Endometrium (tissue), 2 donors: Measurements from ENCODE around the gene GINS1.
"Not testable (repeated sequence)": the region's sequence is repeated elsewhere in the genome, so short reads cannot be mapped to it uniquely, and the experiment has no call there.

Experiments
- FAIRE-seq: peaks from 2 replicates; lab custom pipeline; 2012; peaks lifted over from hg19 to GRCh38; lab: Jason Lieb, UNC
- donor health status: control.
- donor health status: control.

Gene GINS1

DNA sequence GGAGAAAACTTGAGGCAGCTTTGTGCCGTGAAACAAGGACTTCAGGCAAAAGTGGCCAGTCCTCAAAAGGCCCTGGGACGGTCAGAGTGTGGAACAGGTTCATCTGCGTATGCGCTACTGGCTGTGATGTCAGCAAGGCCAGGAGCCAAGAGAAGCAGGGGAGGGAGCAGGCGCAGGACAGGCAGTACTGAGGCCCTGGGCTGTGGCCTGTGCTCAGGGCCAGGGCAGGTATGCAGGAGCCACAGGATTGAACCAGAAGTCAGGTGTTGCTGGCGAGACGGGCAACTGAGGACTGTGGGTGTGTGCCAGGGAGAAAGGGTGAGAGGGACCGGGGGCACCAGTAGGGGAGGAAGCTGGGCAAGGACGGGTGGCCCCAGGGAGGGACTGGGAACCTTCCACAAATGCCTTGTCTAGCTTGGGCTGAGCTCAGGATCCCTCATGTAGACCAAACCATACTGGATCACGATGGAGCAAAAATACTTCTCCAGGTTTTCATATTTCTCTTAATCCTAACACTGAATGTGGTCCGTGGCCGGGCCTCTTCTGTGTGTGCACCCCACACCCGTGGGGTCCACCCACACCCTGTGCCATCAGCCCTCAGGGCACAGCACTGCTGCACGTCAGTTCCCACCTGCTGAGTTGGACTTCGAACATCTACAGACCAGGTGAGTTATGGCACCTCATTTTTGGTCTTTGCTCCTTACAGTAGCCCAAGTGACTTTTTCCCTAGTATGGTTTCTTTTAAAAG is 46.9 kb downstream of the GINS1 start:
- FAIRE-seq, result no peak

DNA sequence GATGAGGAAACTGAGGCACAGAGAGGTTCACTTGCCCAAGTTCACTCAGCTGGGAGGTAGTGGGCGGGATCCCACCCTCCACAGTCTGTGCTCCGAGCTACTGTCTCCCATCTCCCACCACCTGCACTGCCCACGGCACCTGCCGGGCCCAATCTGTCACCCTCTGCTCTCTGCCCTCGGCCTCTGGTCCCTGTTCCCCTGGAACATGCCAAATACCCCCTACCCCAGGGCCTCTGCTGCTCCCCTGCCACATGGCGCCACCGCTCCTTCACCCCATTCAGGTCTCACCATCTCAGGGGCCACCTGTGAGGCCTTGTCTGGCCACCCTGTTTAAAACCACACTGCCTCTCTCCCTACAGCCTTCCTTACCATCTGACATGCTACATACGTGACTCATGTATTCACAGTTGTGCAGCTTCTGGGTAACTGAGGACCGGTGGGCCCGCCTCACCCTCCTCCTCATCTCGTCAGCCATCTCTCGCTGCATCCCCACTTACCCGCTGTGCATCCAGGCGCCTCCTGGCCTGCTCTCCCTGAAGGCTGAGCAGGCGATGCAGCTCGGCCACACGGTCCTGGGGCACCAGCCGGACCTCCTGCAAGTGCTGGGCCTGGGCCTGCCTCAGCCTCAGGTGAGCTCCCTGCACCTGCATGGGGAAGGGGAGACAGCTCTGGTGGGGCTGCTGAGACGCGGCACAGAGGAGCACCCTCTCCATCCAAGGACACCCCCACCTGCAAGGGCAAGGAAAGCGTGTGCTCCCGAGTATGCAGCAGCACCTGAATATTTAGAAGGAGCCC is 50.6 kb downstream of the GINS1 start:
- FAIRE-seq, result no peak

DNA sequence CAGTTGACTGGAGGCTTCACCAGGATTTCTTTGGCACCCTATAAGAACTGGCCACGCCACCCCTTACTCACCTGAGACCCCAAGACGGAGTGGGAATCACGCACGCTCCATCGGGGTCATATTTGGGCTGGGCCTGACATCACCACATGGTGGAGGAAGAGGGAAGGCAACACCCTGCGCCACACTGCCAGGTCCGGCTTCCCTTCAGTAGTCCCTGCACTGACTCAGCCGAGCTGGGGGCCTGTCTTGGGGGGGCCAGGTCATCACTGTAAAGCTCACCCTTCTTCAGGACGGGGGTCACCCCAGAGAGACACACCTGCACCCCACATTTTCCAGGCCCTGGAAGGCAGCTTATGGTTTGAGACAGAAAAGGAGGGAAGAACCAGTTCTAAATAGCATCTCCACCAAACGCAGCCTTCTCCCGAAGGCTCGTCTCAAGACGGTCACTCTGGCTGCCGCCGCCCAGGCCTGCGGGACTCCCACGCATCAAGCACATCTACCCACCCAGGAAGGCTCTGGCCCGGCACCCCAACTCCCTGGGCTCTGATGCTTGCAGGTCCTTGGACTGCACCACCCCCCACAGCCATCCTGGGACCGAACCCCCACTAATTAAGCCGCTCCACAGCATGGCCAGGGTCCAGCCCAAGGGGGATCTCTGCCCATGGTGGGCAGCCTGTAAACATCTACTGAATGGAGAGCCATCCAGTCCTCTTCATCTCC is 51.8 kb downstream of the GINS1 start:
- no peak for FAIRE-seq

DNA sequence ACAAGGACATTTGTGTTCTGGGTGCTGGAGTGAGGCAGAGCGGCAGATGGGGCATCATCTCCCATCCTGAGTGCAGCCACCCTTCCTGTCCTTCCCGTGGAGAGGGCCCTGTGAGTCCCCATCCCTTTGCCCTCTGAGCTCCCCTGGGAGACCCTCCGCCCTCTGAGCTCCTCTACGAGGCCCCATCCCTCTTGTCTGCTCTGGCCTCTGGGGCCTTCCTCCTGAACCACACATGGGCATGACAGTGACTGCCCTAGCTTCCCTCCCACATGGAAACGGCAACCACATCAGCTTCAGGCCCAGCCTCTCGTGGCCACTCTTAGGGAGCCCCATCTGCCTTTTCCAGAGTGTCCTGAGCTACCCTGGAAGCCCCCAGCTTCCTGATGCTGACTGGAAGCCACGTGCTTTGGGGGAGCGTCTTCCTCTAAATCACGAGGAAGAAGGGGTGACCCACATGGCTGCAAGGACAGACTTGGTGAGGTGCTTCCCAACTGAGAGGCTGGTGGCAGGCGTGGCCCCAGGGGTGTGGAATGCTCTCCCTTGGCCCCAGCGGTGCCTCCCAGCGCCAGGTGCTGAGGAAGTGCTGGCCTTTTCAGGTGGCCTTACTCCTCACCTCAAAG is 52.6 kb downstream of the GINS1 start:
- no peak for FAIRE-seq

DNA sequence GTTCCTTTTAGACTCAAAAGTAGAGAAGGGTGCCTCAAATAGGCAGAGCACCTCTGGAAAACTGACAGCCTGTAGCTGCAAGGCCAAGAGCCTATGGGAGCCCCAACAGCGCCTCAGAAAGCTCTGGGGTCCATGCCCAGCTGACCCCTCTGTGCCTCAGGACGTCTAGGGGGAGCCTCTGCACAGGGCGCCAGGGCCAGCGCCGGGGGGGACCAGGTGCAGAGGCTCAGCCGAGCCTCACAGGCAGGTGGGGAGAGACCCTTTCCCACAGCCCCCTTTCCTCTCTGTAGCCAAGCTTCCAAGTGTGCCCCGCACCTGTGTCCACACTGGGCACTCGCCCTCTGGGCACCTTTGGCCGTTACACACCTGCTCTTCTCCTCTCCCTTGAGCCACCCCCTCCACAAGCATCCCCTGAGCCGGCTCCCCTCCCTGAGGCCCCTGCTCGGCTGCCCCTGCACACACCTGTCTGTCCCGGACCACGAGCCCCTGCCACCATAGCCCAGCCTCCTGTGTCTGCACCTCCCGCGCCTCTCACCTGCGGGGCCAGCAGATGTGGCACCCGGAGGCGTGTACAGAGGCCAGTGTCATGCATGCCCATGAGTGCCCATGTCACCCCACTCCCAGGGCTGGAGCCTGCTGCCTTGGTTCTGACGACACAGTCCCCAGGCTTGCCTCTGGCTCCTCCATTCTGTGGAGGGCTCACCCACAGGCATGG is 53.2 kb downstream of the GINS1 start:
- FAIRE-seq, result no peak

DNA sequence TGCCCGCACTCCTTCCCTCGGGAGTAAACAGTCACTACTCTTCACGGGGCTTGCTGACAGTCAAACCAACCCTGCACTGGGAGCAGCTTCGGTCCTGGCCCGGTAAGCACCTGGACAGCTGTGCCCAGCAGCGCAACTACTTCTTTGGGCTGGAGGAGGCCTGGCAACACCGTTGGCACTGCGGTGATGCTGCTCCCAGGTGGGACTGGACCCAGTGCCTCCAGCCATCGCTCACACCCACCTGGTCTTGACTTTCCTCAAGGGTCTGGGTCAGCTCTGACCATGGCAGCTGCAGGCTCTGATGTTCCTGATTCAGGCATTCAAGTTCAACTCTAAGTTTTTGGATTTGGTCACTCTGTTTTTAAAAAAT is 53.8 kb downstream of the GINS1 start:
- no peak for FAIRE-seq

DNA sequence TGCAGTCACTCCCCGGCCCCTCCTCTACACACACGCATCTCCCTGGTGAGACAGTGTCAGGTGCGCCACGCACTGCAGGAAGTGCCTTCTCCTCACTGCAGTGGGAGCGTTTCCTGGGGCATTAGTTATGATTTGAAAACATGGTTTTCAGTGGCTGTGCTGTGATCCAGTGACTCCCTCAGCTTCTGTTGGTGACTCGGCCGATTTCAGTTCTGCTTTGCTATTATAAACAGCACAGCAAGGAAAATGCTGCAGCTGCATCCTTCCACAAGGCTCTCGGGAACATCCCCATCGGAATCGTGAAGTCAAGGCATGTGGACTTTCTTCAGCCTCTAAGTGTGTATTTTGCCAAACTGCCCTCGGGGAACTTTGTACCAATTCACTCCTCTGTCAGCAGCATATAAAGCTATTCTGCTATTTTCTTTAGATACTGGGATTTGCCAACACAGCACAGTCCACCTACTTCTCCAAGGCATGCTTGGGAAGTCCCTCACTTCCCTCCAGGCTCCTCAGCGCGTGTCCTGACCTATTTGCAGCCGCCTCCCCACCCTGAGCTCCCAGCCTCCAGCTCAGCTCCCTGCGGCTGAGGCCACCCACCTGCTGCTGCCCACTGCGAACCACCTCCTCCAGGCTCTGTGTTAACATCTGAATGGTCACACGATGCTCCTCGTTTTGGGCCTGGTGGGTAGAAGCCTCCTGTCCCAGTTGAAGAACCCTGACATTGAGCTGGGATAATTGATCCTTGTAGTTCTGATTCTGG is 54.5 kb downstream of the GINS1 start:
- no peak for FAIRE-seq

DNA sequence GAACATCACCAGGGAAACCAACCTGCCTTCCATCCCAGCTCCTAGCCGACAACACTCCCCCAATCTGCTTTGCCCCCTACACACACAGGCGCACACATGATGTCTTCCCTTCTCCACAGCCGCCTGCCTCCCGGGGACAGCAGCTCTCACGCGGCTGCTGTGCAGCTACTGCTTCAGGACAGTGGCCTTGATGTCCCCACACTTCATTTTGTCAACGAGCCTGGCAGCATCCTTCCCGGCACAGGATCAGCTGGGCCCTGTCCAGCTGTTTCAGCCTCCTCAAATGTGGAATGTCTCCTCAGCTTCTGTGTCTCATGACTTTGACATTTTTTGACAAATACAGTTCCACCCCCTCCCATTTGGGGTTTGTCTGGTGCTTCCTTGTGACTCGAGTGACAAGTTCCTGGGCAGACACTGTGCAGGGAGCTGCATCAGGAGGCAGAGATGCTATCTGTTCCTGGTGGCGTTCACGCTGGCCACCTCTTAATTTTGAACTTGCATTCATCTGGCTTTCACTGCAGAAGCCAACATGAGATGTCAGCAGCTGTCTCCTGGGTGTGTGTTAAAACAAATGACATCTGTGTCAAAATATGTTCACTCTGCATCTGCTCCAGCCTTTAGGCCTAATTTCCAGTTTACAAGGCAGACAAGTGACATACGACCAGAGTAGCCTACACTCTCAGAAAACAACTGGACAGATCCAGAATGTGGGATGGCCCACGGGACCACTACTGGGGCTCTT is 57.2 kb downstream of the GINS1 start:
- FAIRE-seq, result no peak

DNA sequence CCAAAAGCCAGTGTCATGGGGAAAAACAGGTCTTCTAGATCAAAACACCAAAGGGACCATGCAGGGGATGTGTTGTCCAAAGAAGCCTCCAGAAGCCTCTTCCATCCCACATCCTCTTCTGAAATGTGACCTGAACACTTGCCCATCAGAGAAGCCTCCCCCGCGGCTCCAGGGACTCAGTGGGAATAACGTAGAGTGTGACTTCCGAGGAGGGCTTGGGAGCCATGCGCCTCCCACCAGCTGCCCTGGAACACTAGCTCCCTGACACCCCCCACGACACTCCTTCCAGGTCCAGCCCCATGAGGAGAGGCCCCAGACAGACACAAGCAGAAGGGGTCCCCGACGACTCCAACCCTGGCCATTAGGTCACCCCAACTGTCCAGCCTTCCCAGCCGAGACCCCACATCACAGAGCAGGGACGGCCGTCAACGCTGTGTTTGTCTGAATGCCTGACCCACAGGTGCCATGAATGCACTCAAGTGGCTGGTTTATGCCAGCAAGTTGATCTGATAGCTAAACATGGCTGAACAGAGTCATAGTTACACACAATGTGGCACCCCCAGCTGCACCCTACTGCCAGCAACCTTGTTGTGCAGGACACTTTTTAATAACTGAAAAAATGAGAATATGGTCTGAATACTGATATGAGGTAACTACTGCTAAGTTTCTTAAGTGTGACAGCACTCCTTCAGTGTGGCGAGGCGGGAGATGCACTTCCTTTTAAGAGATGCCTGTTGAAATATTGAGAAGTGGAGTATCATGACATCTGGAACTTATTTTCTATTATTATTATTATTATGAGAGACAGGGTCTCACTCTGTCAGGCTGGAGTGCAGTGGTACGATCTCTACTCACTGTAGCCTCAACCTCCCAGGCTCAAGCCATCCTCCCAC is 58.0 kb downstream of the GINS1 start:
- no peak for FAIRE-seq

DNA sequence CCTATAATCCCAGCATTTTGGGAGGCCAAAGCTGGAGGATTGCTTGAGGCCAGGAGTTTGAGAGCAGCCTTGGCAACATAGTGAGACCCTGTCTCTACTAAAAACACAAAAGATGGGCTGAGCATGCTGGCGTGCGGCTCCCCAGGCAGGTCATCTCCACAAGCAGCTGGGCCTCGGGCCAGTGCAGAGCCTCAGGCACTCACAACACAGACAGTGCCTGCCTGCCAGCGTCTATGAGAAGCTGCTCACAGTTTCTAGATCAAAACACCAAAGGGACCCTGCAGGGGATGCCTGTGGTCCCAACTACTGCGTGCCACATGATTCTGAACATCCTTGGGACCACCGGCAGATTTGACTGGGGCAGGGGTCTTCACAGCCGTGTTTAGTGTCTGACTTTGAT is 59.4 kb downstream of the GINS1 start:
- no peak for FAIRE-seq

DNA sequence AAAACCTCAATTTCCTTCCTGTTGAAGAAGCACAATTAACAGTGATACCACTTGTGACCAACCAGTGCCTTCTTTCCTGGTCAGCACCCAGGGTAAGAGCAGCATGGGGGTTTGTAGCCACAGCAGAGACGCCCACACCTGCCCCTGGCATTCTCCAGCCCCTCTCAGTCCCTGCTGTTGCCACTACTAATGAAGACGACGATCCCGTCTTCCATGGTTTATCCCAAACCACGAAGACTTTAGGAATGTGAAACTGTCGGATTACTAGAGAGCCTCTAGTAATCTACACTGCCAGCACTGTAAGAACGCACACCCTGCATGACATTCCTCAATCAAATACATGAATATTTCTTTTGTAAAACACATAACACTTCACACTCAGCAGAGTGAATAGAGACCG is 60.0 kb downstream of the GINS1 start:
- FAIRE-seq, result no peak

DNA sequence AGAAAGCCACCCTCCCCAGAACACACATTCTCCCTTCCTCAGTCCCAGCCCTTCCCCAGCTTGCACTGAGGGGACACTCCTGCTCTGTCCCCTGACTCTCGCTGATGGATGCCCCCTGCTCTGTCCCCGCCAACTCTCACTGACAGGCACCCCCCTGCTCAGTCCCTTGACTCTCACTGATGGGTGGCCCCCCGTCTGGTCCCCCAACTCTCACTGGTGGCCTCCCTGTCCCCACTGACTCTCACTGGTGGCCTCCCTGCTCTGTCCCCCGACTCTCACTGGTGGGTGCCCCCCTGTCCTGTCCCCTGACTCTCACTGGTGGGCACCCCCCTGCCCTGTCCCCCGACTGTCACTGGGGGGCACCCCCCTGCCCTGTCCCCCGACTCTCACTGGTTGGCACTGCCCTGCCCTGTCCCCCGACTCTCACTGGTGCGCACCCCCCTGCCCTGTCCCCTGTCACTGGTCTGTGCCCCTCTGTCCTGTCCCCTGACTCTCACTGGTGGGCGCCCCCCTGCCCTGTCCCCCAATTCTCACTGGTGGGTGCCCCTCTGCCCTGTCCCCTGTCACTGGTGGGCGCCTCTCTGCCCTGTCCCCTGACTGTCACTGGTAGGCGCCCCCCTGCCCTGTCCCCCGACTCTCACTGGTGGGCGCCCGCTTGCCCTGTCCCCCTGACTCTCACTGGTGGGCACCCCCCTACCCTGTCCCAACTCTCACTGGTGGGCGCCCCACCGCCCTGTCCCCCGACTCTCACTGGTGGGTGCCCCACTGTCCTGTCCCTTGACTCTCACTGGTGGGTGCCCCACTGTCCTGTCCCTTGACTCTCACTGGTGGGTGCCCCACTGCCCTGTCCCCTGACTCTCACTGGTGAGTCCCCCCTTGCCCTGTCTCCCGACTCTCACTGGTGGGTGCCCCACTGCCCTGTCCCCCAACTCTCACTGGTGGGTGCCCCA is 60.9 kb downstream of the GINS1 start:
- FAIRE-seq, result no peak

DNA sequence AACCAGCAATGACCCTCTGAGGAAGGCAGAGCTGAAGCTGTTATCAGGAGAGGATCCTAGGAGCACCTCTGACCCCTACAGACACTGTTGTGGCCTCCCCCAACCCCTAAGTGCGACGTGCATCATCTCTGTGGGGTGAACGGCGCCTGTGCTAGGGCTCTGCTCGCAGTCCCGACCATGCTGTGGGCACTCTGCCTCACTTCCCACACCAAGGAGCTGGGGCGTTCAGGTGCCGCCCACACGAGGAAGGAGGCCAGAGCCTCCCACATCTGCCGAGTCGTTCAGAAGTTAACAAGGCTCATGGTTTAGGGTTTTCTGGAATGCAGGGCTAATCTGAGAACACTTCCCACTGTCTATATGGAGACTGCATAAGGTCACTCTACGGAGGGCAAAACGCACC is 62.1 kb downstream of the GINS1 start:
- FAIRE-seq, result no peak

DNA sequence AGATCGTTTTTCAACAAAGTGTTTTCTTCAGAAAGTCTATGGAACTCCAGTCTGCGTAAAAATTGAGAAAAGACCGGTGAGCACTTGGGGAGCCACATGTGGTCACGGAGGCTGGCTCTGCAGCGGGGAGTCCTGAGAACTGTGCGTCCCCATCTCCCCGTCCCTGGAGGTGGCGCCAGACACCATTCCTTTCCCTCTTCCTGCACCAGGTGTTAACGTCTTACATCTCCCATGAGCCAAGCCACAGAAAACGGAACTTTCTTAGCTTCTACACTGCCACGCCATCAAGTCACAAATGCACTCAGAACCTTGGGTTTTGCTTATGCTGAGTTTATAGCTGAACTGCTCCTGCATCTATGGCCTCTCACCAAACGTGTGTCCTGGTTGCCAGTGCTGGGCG is 62.6 kb downstream of the GINS1 start:
- FAIRE-seq, result no peak

DNA sequence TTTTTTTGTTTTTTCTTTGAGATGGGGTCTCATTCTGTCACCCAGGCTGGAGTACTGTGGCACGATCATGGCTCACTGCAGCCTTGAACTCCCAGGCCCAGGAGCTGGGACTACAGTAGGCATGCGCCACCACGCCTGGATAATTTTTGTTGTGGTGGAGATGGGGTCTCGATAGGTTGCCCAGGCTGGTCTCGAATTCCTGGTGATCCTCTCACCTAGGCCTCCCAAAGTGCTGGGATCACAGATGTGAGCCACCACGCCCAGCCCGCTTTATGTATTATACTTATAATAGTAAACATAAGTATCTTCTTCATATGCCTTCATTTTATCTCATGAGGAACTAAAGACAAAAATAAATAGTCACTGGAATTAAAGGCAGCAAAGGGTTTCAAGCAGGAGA is 63.5 kb downstream of the GINS1 start:
- FAIRE-seq, result no peak

DNA sequence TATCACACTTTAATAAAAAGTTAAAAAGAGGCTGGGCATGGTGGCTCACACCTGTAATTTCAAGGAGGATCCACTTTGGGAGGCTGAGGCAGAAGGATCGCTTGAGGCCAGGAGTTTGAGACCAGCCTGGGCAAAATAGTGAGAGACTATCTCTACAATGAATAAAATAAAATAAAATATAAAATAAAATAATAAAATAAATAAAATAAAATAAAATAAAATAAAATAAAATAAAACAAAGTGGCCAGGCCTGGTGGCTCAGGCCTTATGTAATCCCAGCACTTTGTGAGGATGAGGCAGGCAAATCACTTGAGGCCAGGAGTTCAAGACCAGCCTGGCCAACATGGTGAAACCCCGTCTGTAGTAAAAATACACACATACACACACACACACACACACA is 65.8 kb downstream of the GINS1 start:
- not testable (repeated sequence) for FAIRE-seq

DNA sequence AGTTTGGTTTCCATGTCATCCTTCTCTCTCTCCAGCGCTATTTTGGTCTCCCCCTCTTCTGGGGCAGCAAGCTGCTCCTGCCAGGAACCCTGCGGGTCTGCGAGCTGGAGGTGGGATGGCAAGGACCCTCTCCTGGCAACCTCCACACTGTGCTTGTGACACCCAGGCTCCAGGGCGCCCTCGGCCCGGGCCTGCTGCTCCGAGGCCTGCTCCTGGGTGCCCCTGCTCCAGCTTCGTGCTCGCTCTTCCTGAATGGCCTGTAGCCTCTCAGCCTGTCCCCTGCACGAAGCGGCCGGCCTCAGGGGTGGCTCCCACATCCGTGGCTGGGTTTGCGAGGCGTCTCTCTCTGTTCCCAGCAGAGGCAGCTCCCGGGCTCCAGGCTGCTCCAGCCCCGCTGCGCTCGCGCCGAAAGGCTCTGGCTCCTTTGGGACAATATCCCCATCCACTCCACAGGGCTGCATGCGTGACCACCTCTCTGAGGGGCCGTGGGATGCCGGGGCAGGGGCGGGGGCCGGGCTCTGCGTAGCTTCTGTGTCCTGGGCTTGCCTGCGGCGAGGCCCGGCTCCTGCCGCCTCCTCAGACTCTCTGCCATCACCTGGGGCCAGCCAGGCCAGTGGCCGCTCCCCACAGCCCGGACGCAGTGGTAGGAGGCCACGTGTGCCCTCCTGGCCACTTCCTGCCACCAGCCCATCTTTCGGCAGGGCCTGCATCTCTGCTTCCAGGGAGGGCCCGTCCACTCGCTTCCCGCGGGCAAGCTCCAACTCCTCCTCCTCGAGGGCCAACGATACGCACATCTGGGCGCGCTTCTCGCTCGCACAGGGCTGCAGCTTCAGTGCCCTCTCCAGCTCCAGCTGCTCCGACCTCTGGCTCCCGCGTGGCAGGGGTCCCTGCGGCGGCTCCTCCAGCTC is 68.9 kb downstream of the GINS1 start:
- FAIRE-seq, result no peak
